ENCODE measurements around the gene PTK7.

Gene PTK7

DNA sequence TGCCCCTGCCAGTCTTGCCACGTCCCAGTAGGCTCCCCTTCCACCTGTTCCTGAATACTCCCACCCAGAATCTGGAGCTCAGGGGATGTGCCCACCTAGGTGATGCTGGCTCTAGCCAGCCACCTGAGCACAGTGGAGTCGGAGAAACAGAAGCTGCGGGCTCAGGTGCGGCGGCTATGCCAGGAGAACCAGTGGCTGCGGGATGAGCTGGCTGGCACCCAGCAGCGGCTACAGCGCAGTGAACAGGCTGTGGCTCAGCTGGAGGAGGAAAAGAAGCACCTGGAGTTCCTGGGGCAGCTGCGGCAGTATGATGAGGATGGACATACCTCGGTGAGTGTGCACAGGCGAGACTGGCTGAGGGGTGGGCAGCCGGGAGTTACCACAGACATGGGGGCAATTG lies 13.3 kb upstream of the PTK7 start:
- H3K36me3 ChIP-seq (replicated peaks), result peaks cover 2% of the 10 kb centered on the region
- DNase-seq, result no peak
- no peak overlapping the region for H3K27ac ChIP-seq
- TF ChIP-seq, protein P1, sequence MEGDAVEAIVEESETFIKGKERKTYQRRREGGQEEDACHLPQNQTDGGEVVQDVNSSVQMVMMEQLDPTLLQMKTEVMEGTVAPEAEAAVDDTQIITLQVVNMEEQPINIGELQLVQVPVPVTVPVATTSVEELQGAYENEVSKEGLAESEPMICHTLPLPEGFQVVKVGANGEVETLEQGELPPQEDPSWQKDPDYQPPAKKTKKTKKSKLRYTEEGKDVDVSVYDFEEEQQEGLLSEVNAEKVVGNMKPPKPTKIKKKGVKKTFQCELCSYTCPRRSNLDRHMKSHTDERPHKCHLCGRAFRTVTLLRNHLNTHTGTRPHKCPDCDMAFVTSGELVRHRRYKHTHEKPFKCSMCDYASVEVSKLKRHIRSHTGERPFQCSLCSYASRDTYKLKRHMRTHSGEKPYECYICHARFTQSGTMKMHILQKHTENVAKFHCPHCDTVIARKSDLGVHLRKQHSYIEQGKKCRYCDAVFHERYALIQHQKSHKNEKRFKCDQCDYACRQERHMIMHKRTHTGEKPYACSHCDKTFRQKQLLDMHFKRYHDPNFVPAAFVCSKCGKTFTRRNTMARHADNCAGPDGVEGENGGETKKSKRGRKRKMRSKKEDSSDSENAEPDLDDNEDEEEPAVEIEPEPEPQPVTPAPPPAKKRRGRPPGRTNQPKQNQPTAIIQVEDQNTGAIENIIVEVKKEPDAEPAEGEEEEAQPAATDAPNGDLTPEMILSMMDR (IDR thresholded peaks at IDR 0.05; ENCODE audit: low read depth, low read length, missing control alignments), result no peak
- H3K4me3 ChIP-seq (ENCODE audit: low read depth, low read length), result no peak overlapping the region
- in situ Hi-C loops (cut with HindIII; ENCODE audit: low pct_ligation_motif_present, low sequenced_read_pairs), result no loop called here
- H3K27me3 ChIP-seq (replicated peaks), result no peaks in the 10 kb centered on the region

DNA sequence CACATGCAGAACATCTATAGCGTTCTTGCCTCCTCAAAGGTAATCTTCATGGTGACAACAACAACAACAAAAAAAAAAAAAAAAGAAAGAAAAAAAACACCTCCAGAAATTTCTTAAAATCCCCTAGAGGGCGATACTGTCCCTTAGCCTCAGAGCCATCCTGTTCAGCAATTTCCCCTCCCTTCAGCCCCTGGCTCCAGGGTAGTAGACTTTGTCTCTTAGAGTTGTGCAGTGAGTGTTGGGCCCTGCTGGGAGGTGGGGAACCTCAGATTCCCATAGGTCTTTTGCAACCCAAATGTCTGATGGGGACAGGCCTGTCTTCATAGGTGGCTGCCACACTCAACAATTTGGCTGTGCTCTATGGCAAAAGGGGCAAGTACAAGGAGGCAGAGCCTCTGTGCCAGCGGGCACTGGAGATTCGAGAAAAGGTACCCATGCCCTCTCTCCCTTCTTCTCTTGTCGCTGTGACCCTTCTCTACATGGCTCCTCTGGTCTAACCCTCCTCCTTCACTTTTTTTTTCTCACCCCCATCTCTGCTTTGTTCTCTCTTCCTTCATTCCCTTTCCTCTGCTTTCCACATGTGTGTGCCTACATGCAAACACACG lies 6.0 kb upstream of the PTK7 start:
- TF ChIP-seq, protein P1 (IDR thresholded peaks at IDR 0.05; ENCODE audit: low read depth, low read length, missing control alignments), result peak; percentile 73
- in situ Hi-C loops (cut with HindIII; ENCODE audit: low pct_ligation_motif_present, low sequenced_read_pairs), result no loop called here
- H3K36me3 ChIP-seq (replicated peaks), result no peaks in the 10 kb centered on the region
- H3K27me3 ChIP-seq (replicated peaks), result no peaks in the 10 kb centered on the region
- no peak overlapping the region for H3K4me3 ChIP-seq (ENCODE audit: low read depth, low read length)
- no peak overlapping the region for H3K27ac ChIP-seq
- no peak for DNase-seq

DNA sequence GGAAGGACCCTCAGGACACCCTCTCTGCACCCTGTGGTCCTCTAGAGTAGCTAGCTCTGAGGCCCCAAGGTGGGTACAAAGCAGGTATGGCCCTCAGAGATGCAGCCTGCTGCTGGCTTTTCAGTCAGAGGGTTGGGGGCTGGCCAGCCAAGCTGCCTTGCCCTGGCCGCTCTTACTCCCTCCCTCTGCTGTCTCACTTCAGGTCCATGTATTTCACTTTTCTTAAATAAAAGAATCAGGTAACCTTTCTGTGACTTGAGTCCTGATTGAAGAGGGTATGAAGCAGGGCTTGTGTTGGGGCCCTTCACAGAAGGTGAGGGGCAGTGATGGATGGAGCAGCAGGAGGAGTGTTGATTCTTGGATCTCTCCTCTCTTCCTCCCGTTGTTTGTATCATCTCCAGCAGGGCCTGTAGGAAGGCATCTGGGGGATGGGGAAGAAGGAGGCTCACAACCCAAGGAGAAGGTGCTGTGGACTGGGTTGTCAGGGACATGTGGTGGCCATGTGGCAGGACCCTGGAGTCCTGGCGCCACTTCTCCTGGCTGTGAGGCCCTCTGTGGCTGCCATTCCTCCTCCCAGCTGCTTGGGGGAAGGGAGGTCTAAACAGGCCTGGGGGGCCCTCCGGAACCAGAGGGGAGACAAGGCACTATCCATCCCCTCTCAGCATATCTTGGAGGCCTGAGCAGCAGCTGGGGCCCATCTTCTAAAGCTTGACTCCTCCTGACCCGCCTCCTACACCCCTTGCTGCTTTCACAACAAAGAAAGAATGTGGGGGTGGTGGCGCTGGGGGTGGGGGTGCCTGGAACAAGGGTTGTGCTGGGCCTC lies 1.1 kb upstream of the PTK7 start:
- no peaks in the 10 kb centered on the region for H3K27me3 ChIP-seq (replicated peaks)
- H3K4me3 ChIP-seq (ENCODE audit: low read depth, low read length), result peak overlapping the region; percentile 91
- in situ Hi-C loops (cut with HindIII; ENCODE audit: low pct_ligation_motif_present, low sequenced_read_pairs), result no loop called here
- peak overlapping the region; percentile 36 for H3K27ac ChIP-seq
- DNase-seq, result peak; percentile 23
- TF ChIP-seq, protein P1 (IDR thresholded peaks at IDR 0.05; ENCODE audit: low read depth, low read length, missing control alignments), result no peak
- no peaks in the 10 kb centered on the region for H3K36me3 ChIP-seq (replicated peaks)

DNA sequence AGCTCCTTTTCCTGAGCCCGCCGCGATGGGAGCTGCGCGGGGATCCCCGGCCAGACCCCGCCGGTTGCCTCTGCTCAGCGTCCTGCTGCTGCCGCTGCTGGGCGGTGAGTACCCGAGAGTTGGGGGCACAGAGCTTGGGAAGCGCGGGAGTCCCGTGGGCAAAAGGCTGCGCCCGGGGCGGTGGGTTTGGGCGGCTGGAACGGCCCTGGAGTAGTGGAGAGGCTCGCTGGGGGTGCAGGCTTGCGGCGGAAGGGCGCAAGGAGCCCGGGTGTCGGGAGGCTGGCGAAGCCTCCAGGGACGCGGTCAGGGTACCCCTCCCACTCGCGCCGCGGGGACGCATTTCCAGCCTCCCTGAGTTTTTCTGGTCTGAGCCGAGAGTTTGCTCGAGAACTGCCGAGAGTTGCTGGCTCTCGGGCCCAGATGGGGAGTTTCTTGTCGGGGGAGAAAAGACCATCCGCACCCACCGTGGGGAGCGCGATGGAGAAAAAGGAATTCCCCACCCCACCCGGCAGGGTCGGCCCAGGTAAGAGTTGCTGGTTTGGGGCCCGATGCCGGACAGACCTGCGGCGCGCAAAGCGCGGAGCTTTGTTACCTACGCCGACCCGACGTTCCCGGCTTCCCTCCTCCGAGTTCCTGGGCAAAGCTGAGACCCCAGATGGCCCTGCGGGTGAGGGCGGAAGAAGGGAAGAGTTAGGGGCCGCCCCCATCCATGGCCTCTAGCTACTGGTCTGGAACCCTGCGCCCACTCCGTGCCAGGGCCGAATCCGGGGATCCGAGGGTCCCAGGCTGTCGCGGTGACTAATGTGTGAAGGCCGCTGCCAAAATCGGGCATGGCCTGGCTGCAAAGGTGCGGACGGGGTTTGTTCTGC lies 584 bp downstream of the PTK7 start:
- Histone ChIP-seq H3K27me3 (replicated peaks) (no peaks in the 10 kb centered on the region), H3K4me3 (ENCODE audit: low read depth, low read length) (peak overlapping the region; percentile 91), H3K27ac (peak overlapping the region; percentile 49), H3K36me3 (replicated peaks) (no peaks in the 10 kb centered on the region)
- TF ChIP-seq, protein P1 (IDR thresholded peaks at IDR 0.05; ENCODE audit: low read depth, low read length, missing control alignments), result no peak
- in situ Hi-C loops (cut with HindIII; ENCODE audit: low pct_ligation_motif_present, low sequenced_read_pairs), result no loop called here
- DNase-seq, result peak; percentile 36

DNA sequence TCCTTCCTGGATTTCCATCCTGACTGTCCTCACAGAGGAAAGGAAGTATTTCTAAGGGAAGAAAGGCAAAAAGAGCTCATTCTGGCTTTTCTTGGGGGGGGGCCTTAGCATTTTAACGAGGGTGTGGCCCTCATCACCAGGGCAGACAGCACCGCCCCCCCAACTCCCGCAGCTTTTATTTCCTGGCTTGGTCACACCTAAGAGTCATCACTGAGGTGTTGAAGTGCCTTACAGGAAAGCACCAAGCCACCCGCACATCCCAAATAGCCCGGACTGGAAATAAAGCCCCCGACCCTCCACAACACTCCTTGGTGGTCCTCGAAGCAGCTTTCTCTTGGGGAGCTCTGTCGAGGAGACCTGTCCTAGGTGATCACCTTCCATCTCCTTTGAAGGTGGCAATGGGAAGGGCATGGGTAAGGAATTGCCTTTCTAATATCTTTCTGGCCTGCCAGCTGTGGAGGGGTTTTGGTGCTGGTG lies 1.3 kb downstream of the PTK7 start:
- H3K4me3 ChIP-seq (ENCODE audit: low read depth, low read length), result peak overlapping the region; percentile 91
- H3K27ac ChIP-seq, result no peak overlapping the region
- in situ Hi-C loops (cut with HindIII; ENCODE audit: low pct_ligation_motif_present, low sequenced_read_pairs), result no loop called here

More for the DNA sequence above, 1.3 kb downstream of the PTK7 start:
- H3K27me3 ChIP-seq (replicated peaks), result no peaks in the 10 kb centered on the region
- no peak for DNase-seq
- H3K36me3 ChIP-seq (replicated peaks), result no peaks in the 10 kb centered on the region
- TF ChIP-seq, protein P1 (IDR thresholded peaks at IDR 0.05; ENCODE audit: low read depth, low read length, missing control alignments), result no peak

Data from brain microvascular endothelial cell (primary cell).